ENCODE data around the gene NCK1.

GRCh38 chr3:136904746-136905145, 42.7 kb downstream of the NCK1 start:
- TF ChIP-seq CTCF (IDR thresholded peaks at IDR 0.05) (no peak), EP300 (IDR thresholded peaks at IDR 0.05) (no peak), MYC (IDR thresholded peaks at IDR 0.05; ENCODE audit: borderline replicate concordance, low read length) (no peak), HOXA7 (CRISPR knock-in tag; IDR thresholded peaks at IDR 0.05) (no peak), RAD21 (conservative IDR thresholded peaks at IDR 0.05 in 1 of 2, IDR thresholded peaks at IDR 0.05 in 1 of 2) (no peak), NR3C1 (IDR thresholded peaks at IDR 0.05) (no peak), NFE2L2 (conservative IDR thresholded peaks at IDR 0.05; ENCODE audit: low read length) (no peak), RNF2 (IDR thresholded peaks at IDR 0.05; ENCODE audit: borderline replicate concordance, low read depth) (no peak)

Data from A549 (cell line).